Neural cell (in vitro differentiated cells): ENCODE measurements around the gene KIRREL2. TPM values are rescaled to one million over a fixed set of nuclear protein-coding genes. Genes with fewer than 3 reads are reported as not detected.

Experiments
- H2AFZ ChIP-seq: fragments of 200-600, 300-800 bp; sonication (generic), shearing (Covaris generic); 2 replicates; pipeline ENCODE4 v1.6.0; 2014; ENCODE audit warnings: low read depth, mild to moderate bottlenecking, antibody characterized with exemption, low read length, moderate library complexity
- H3F3A ChIP-seq: fragments of 200-600 bp; shearing (Covaris generic); 2 replicates; pipeline ENCODE4 v1.6.1; 2016; ENCODE audit warnings: mild to moderate bottlenecking, moderate library complexity, mixed read lengths, antibody characterized with exemption, low read length; ENCODE audit not compliant: insufficient read depth, poor library complexity, severe bottlenecking
- H3K27ac ChIP-seq: fragments of 200-600, 300-800 bp; sonication (generic), shearing (Covaris generic); 2 replicates; pipeline ENCODE4 v1.5.1; 2014; ENCODE audit warnings: mild to moderate bottlenecking, low read length, moderate library complexity
- H3K27me3 ChIP-seq: fragments of 300-800, 200-600 bp; sonication (generic), shearing (Covaris generic); 2 replicates; pipeline ENCODE4 v1.6.0; 2014; ENCODE audit warnings: mild to moderate bottlenecking, low read depth, low read length, moderate library complexity; ENCODE audit not compliant: insufficient read depth
- H3K36me3 ChIP-seq: fragments of 300-800, 200-600 bp; sonication (generic), shearing (Covaris generic); 2 replicates; pipeline ENCODE4 v1.5.1; 2014; ENCODE audit warnings: mild to moderate bottlenecking, antibody characterized with exemption, low read length, moderate library complexity; ENCODE audit not compliant: insufficient read depth
- H3K4me2 ChIP-seq: fragments of 300-800, 200-600 bp; sonication (generic), shearing (Covaris generic); 2 replicates; pipeline ENCODE4 v1.6.0; 2014; ENCODE audit warnings: mild to moderate bottlenecking, low read length
- H3K4me3 ChIP-seq: fragments of 300-800, 200-600 bp; sonication (generic), shearing (Covaris generic); 2 replicates; pipeline ENCODE4 v1.5.1; 2014; ENCODE audit warnings: mild to moderate bottlenecking, low read length, moderate library complexity
- H3K79me2 ChIP-seq: fragments of 200-600 bp; shearing (Covaris generic); replicated peaks from 2 replicates; pipeline ENCODE4 v1.6.0; 2014; ENCODE audit warnings: mild to moderate bottlenecking, low read length, moderate library complexity; ENCODE audit not compliant: insufficient read depth
- H3K9ac ChIP-seq: fragments of 300-800, 200-600 bp; sonication (generic), shearing (Covaris generic); 2 replicates; pipeline ENCODE4 v1.6.1; 2016; ENCODE audit warnings: mild to moderate bottlenecking, low read length, mixed read lengths
- H3K9me2 ChIP-seq: fragments of 200-600 bp; shearing (Covaris generic); 2 replicates; pipeline ENCODE4 v1.6.1; 2016; ENCODE audit warnings: mild to moderate bottlenecking, low read length, mixed read lengths; ENCODE audit not compliant: insufficient read depth
- H3K9me3 ChIP-seq: fragments of 200-600, 300-800 bp; sonication (generic), shearing (Covaris generic); 2 replicates; pipeline ENCODE4 v1.6.1; 2016; ENCODE audit warnings: mild to moderate bottlenecking, mixed run types, low read length, moderate library complexity, mixed read lengths
- H4K20me1 ChIP-seq: fragments of 200-600 bp; shearing (Covaris generic); 2 replicates; pipeline ENCODE4 v1.6.1; 2016; ENCODE audit warnings: mild to moderate bottlenecking, mixed run types; ENCODE audit not compliant: insufficient read depth
- EP300 ChIP-seq: fragments of 450-650 bp; conservative IDR thresholded peaks from 2 replicates; pipeline ENCODE4 v1.6.1; 2014; ENCODE audit warnings: antibody characterized with exemption, mild to moderate bottlenecking, moderate library complexity; ENCODE audit not compliant: poor library complexity, severe bottlenecking
- EZH2 ChIP-seq: fragments of 200-600, 300-800 bp; shearing (Covaris generic), sonication (generic); IDR thresholded peaks from 2 replicates; pipeline ENCODE4 v1.6.1; 2014; ENCODE audit warnings: antibody characterized with exemption, low read length, borderline replicate concordance, mild to moderate bottlenecking; ENCODE audit not compliant: insufficient read depth, poor library complexity, severe bottlenecking
- MXI1 ChIP-seq: fragments of 450-650 bp; conservative IDR thresholded peaks from 2 replicates; pipeline ENCODE4 v1.6.1; 2014; ENCODE audit warnings: antibody characterized with exemption, mild to moderate bottlenecking; ENCODE audit not compliant: poor library complexity, severe bottlenecking
- POLR2AphosphoS5 ChIP-seq: IDR thresholded peaks from 2 replicates; pipeline ENCODE4 v1.6.1; 2012
- RAD21 ChIP-seq: fragments of 450-650 bp; conservative IDR thresholded peaks from 2 replicates; pipeline ENCODE4 v1.6.1; 2014; ENCODE audit warnings: antibody characterized with exemption, mild to moderate bottlenecking, moderate library complexity
- SMC3 ChIP-seq: fragments of 450-650 bp; conservative IDR thresholded peaks from 2 replicates; pipeline ENCODE4 v1.6.1; 2014; ENCODE audit warnings: antibody characterized with exemption, mild to moderate bottlenecking, moderate library complexity; ENCODE audit not compliant: poor library complexity
- TAF1 ChIP-seq: IDR thresholded peaks from 2 replicates; pipeline ENCODE4 v1.6.1; 2012; ENCODE audit warnings: low read depth
- polyA plus RNA-seq: library from polyadenylated mRNA; depleted of rRNA; stranded (reverse); fragments of >200 nt; gene quantifications from 2 replicates; pipeline ENCODE4 v1.2.3, GENCODE V29; 2014
- TF ChIP-seq, protein P1 (sequence below): fragments of 450-650 bp; IDR thresholded peaks from 2 replicates; pipeline ENCODE4 v1.5.1; 2014; ENCODE audit warnings: antibody characterized with exemption, mild to moderate bottlenecking, moderate library complexity; ENCODE audit not compliant: poor library complexity, severe bottlenecking
- TF ChIP-seq, protein P2 (sequence below): IDR thresholded peaks from 2 replicates; pipeline ENCODE4 v1.6.1; 2012; ENCODE audit warnings: borderline replicate concordance

KIRREL2 gene
- polyA plus RNA-seq, 1 donor from 2014 or later, result 0.79 TPM

DNA sequence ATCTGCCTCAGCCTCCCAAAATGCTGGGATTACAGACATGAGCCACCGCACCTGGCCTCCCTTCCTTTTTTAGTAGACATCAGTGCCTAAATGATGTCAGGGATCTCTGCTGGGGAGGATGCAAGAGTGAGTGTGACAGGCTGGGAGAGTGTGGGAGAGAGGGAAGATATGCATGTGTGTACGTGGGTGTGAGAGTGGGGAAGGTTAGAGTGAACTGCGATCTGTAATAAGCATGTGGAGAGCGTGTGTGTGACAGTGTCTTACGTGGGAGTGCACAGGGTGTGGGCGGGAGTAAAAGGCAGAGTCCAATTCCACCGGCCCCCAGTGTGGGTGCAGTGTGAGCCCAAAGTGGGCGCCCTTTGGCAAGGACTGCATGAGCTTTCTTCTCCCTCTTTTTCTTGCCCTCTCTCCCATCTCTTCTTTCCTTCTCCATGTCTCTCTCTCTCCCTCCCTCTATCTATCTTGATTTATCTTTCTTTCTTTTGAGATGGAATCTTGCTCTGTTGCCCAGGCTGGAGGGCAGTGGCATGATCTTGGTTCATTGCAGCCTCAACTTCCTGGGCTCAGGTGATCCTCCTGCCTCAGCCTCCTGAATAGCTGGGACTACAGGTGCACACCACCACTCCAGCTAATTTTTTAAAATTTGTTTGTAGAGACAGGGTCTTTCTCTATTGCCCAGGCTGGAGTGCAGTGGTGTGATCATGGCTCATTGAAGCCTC lies 3.5 kb upstream of the KIRREL2 start:
- H3K9me2 ChIP-seq, result no peaks in the 10 kb centered on the region
- TF ChIP-seq EP300 (no peak), POLR2AphosphoS5 (no peak)
- peaks cover 3% of the 10 kb centered on the region for H3K27me3 ChIP-seq
- H3K4me3 ChIP-seq, result no peak overlapping the region
- H4K20me1 ChIP-seq, result no peaks in the 10 kb centered on the region
- no peak overlapping the region for H3K27ac ChIP-seq
- no peaks in the 10 kb centered on the region for H3K9me3 ChIP-seq
- H3F3A ChIP-seq, result no peaks in the 10 kb centered on the region
- H3K36me3 ChIP-seq, result no peaks in the 10 kb centered on the region
- no peak overlapping the region for H3K9ac ChIP-seq
- no peak overlapping the region for H3K4me2 ChIP-seq
- no peaks in the 10 kb centered on the region for H3K79me2 ChIP-seq
- H2AFZ ChIP-seq, result no peak overlapping the region

DNA sequence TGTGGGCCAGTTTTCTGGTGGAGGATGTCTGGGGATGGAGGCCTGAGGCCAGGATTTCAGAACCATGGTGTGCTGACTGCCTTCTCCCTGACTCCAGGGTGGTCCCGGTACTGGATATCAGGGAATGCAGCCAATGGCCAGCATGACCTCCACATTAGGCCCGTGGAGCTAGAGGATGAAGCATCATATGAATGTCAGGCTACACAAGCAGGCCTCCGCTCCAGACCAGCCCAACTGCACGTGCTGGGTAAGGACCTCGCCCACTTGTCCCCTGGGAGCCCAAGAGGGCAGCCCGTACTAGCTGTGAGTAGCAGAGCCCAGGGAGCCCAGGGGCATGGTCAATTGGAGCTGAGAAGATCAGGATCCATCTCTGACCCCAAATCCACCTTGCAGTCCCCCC lies 1.6 kb downstream of the KIRREL2 start:
- Histone ChIP-seq H3K36me3 (no peaks in the 10 kb centered on the region), H4K20me1 (no peaks in the 10 kb centered on the region), H3K79me2 (no peaks in the 10 kb centered on the region), H3K4me3 (no peak overlapping the region), H3K4me2 (no peak overlapping the region), H3K9ac (no peak overlapping the region), H3K27ac (no peak overlapping the region), H3K9me2 (no peaks in the 10 kb centered on the region), H3K27me3 (peaks cover 17% of the 10 kb centered on the region), H3F3A (no peaks in the 10 kb centered on the region), H3K9me3 (no peaks in the 10 kb centered on the region), H2AFZ (no peak overlapping the region)
- TF ChIP-seq EZH2, result no peak
- no peak for TF ChIP-seq EP300
- TF ChIP-seq SMC3, result no peak
- no peak for TF ChIP-seq MXI1
- TF ChIP-seq TAF1, result no peak
- no peak for TF ChIP-seq POLR2AphosphoS5
- TF ChIP-seq RAD21, result no peak
- TF ChIP-seq, protein P1, sequence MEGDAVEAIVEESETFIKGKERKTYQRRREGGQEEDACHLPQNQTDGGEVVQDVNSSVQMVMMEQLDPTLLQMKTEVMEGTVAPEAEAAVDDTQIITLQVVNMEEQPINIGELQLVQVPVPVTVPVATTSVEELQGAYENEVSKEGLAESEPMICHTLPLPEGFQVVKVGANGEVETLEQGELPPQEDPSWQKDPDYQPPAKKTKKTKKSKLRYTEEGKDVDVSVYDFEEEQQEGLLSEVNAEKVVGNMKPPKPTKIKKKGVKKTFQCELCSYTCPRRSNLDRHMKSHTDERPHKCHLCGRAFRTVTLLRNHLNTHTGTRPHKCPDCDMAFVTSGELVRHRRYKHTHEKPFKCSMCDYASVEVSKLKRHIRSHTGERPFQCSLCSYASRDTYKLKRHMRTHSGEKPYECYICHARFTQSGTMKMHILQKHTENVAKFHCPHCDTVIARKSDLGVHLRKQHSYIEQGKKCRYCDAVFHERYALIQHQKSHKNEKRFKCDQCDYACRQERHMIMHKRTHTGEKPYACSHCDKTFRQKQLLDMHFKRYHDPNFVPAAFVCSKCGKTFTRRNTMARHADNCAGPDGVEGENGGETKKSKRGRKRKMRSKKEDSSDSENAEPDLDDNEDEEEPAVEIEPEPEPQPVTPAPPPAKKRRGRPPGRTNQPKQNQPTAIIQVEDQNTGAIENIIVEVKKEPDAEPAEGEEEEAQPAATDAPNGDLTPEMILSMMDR, result no peak
- TF ChIP-seq, protein P2, sequence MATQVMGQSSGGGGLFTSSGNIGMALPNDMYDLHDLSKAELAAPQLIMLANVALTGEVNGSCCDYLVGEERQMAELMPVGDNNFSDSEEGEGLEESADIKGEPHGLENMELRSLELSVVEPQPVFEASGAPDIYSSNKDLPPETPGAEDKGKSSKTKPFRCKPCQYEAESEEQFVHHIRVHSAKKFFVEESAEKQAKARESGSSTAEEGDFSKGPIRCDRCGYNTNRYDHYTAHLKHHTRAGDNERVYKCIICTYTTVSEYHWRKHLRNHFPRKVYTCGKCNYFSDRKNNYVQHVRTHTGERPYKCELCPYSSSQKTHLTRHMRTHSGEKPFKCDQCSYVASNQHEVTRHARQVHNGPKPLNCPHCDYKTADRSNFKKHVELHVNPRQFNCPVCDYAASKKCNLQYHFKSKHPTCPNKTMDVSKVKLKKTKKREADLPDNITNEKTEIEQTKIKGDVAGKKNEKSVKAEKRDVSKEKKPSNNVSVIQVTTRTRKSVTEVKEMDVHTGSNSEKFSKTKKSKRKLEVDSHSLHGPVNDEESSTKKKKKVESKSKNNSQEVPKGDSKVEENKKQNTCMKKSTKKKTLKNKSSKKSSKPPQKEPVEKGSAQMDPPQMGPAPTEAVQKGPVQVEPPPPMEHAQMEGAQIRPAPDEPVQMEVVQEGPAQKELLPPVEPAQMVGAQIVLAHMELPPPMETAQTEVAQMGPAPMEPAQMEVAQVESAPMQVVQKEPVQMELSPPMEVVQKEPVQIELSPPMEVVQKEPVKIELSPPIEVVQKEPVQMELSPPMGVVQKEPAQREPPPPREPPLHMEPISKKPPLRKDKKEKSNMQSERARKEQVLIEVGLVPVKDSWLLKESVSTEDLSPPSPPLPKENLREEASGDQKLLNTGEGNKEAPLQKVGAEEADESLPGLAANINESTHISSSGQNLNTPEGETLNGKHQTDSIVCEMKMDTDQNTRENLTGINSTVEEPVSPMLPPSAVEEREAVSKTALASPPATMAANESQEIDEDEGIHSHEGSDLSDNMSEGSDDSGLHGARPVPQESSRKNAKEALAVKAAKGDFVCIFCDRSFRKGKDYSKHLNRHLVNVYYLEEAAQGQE, result no peak

DNA sequence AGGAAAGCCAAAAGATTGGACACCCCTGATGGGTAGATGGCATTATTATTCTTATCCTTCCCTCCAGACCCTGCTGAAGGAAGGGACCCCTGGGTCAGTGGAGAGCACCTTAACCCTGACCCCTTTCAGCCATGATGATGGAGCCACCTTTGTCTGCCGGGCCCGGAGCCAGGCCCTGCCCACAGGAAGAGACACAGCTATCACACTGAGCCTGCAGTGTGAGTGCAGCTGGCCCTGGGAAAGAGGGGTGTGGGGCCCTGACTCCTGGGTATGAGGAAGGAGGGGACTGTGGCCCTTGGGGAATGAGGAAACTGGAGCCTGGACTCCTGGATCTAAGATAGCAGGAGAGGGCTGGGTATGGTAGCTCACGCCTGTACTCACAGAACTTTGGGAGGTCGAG lies 2.7 kb downstream of the KIRREL2 start:
- no peak overlapping the region for H3K4me2 ChIP-seq
- no peaks in the 10 kb centered on the region for H3F3A ChIP-seq
- H3K27me3 ChIP-seq, result peaks cover 17% of the 10 kb centered on the region
- TF ChIP-seq RAD21, result no peak
- H4K20me1 ChIP-seq, result no peaks in the 10 kb centered on the region
- H2AFZ ChIP-seq, result no peak overlapping the region
- no peaks in the 10 kb centered on the region for H3K79me2 ChIP-seq
- no peak overlapping the region for H3K27ac ChIP-seq
- H3K4me3 ChIP-seq, result no peak overlapping the region
- no peaks in the 10 kb centered on the region for H3K9me3 ChIP-seq
- no peak overlapping the region for H3K9ac ChIP-seq
- H3K36me3 ChIP-seq, result no peaks in the 10 kb centered on the region
- no peaks in the 10 kb centered on the region for H3K9me2 ChIP-seq
